Measurements from ENCODE around the gene TTC28.
A peak's percentile ranks its signal among the peaks of the same experiment; 100 is the strongest.
"Not testable (repeated sequence)": the region's sequence is repeated elsewhere in the genome, so short reads cannot be mapped to it uniquely, and the experiment has no call there.

TTC28 gene

GRCh38 chr22:28366856-28367255 lies 312.8 kb downstream of the TTC28 start:
- DNase-seq (ENCODE audit: low spot score), result no peak

GRCh38 chr22:28365371-28365770 lies 314.3 kb downstream of the TTC28 start:
- DNase-seq (ENCODE audit: low spot score) (no peak), FAIRE-seq (no peak)

More at GRCh38 chr22:28366856-28367255, 312.8 kb downstream of the TTC28 start:
- no peak for FAIRE-seq

- not testable (repeated sequence) for FAIRE-seq; DNase-seq (ENCODE audit: low spot score)
These were observed 315.5 kb downstream of the TTC28 start for GRCh38 chr22:28364105-28364504.

GRCh38 chr22:28360939-28361338 lies 318.7 kb downstream of the TTC28 start:
- no peak for DNase-seq (ENCODE audit: low spot score)
- peak; percentile 86 for FAIRE-seq

GRCh38 chr22:28358312-28358711 lies 321.3 kb downstream of the TTC28 start:
- DNase-seq (ENCODE audit: low spot score), result no peak
- peak; percentile 85 for FAIRE-seq

GRCh38 chr22:28357193-28357592 lies 322.4 kb downstream of the TTC28 start:
- DNase-seq (ENCODE audit: low spot score) (no peak), FAIRE-seq (no peak)

GRCh38 chr22:28351476-28351875 lies 328.2 kb downstream of the TTC28 start:
- FAIRE-seq (no peak), DNase-seq (ENCODE audit: low spot score) (no peak)

- DNase-seq (ENCODE audit: low spot score) (no peak), FAIRE-seq (peak; percentile 81)
These were observed 330.7 kb downstream of the TTC28 start for GRCh38 chr22:28348613-28349609.

GRCh38 chr22:28346308-28346707 lies 333.3 kb downstream of the TTC28 start:
- FAIRE-seq (no peak), DNase-seq (ENCODE audit: low spot score) (no peak)

GRCh38 chr22:28344918-28345703 lies 334.5 kb downstream of the TTC28 start:
- DNase-seq (ENCODE audit: low spot score), result no peak
- FAIRE-seq, result no peak

- FAIRE-seq, result peak; percentile 65
- DNase-seq (ENCODE audit: low spot score), result peak; percentile 77
These were observed 338.6 kb downstream of the TTC28 start for GRCh38 chr22:28341001-28341400.

- no peak for DNase-seq (ENCODE audit: low spot score)
- FAIRE-seq, result no peak
These were observed 346.6 kb downstream of the TTC28 start for GRCh38 chr22:28333088-28333487.

- no peak for DNase-seq (ENCODE audit: low spot score)
- FAIRE-seq, result peak; percentile 5
These were observed 347.2 kb downstream of the TTC28 start for GRCh38 chr22:28332410-28332809.

GRCh38 chr22:28331695-28332094 lies 347.9 kb downstream of the TTC28 start:
- DNase-seq (ENCODE audit: low spot score), result no peak
- FAIRE-seq, result no peak

GRCh38 chr22:28329186-28330073 lies 350.2 kb downstream of the TTC28 start:
- DNase-seq (ENCODE audit: low spot score) (no peak), FAIRE-seq (peak; percentile 61)

GRCh38 chr22:28328756-28329155 lies 350.9 kb downstream of the TTC28 start:
- FAIRE-seq (no peak), DNase-seq (ENCODE audit: low spot score) (no peak)

GRCh38 chr22:28316014-28316413 lies 363.6 kb downstream of the TTC28 start:
- DNase-seq (ENCODE audit: low spot score) (no peak), FAIRE-seq (peak; percentile 90)

- FAIRE-seq, result peak; percentile 27
- DNase-seq (ENCODE audit: low spot score), result no peak
These were observed 364.7 kb downstream of the TTC28 start for GRCh38 chr22:28314959-28315358.

- FAIRE-seq, result no peak
- no peak for DNase-seq (ENCODE audit: low spot score)
These were observed 369.3 kb downstream of the TTC28 start for GRCh38 chr22:28310299-28310698.

- no peak for DNase-seq (ENCODE audit: low spot score)
- FAIRE-seq, result no peak
These were observed 379.9 kb downstream of the TTC28 start for GRCh38 chr22:28299753-28300152.

- FAIRE-seq (peak; percentile 5), DNase-seq (ENCODE audit: low spot score) (no peak)
These were observed 380.3 kb downstream of the TTC28 start for GRCh38 chr22:28299309-28299708.
